HL-60 (cell line): Measurements from ENCODE around the gene HAPLN2.

Source experiments
- DNase-seq, 2 experiments: peaks; one replicate each; pipeline ENCODE4 v3.0.0-alpha.2; 2010 to 2020; ENCODE audit warnings: low read depth in 1 of 2, low spot score in 1 of 2
- H3K27ac ChIP-seq: fragments of 250-450 bp; sonication (Bioruptor Pico); replicated peaks from 2 replicates; pipeline ENCODE4 v1.5.1; 2020; ENCODE audit warnings: mild to moderate bottlenecking, moderate library complexity
- H3K27me3 ChIP-seq: fragments of 250-450 bp; sonication (Bioruptor Pico); 2 replicates; pipeline ENCODE4 v1.5.1; 2021; ENCODE audit warnings: mild to moderate bottlenecking, moderate library complexity; ENCODE audit not compliant: insufficient read depth, poor library complexity, severe bottlenecking
- H3K4me3 ChIP-seq: replicated peaks from 2 replicates; pipeline ENCODE4 v1.5.1; 2011; ENCODE audit warnings: mild to moderate bottlenecking, control low read depth, low read length; ENCODE audit not compliant: insufficient read depth
- CTCF ChIP-seq: IDR thresholded peaks from one replicate; pipeline ENCODE4 v1.5.1; 2011; ENCODE audit warnings: low read length, control low read depth, inconsistent platforms; ENCODE audit not compliant: insufficient read depth
- GABPA ChIP-seq: IDR thresholded peaks from 2 replicates; pipeline ENCODE4 v1.6.1; 2012; ENCODE audit warnings: low read depth
- POLR2AphosphoS5 ChIP-seq: IDR thresholded peaks from 2 replicates; pipeline ENCODE4 v1.6.1; 2012; ENCODE audit warnings: low read depth
- REST ChIP-seq: IDR thresholded peaks from 2 replicates; pipeline ENCODE4 v1.6.1; 2012; ENCODE audit warnings: low read depth; ENCODE audit not compliant: insufficient replicate concordance
- SPI1 ChIP-seq: IDR thresholded peaks from 2 replicates; pipeline ENCODE4 v1.6.1; 2012; ENCODE audit warnings: low read depth, mild to moderate bottlenecking, borderline replicate concordance

Gene HAPLN2

GRCh38 chr1:156623946-156624813 lies 5.0 kb downstream of the HAPLN2 start:
- Histone ChIP-seq H3K4me3 (peak overlapping the region; percentile 33), H3K27me3 (peaks cover 45% of the 10 kb centered on the region), H3K27ac (no peak overlapping the region)
- peak; percentile 18 for TF ChIP-seq CTCF
- TF ChIP-seq GABPA: no peak
- DNase-seq: peak in 1 of 2 experiments; percentile 44

GRCh38 chr1:156624814-156625435 lies 5.7 kb downstream of the HAPLN2 start:
- no peak for DNase-seq
- no peak for TF ChIP-seq CTCF
- TF ChIP-seq GABPA: no peak
- TF ChIP-seq REST: no peak
- no peak for TF ChIP-seq POLR2AphosphoS5
- no peak for TF ChIP-seq SPI1
- no peak overlapping the region for H3K27ac ChIP-seq
- H3K4me3 ChIP-seq: peak overlapping the region; percentile 33
- peaks cover 45% of the 10 kb centered on the region for H3K27me3 ChIP-seq

- no peak overlapping the region for H3K4me3 ChIP-seq
- peak; percentile 75 for TF ChIP-seq CTCF
- no peak for TF ChIP-seq REST
- peaks cover 45% of the 10 kb centered on the region for H3K27me3 ChIP-seq
- no peak overlapping the region for H3K27ac ChIP-seq
- peak in 1 of 2 experiments; percentile 33 for DNase-seq
Measured at GRCh38 chr1:156625436-156626078, 6.3 kb downstream of the HAPLN2 start.
